GM19035 (cell line): ENCODE results near the gene FGF10.

Source experiments
- ATAC-seq: cut with Tn5 transposase; IDR thresholded peaks from one replicate; pipeline ENCODE4 v1.9.1; 2021; ENCODE audit not compliant: unreplicated experiment

FGF10 gene

DNA sequence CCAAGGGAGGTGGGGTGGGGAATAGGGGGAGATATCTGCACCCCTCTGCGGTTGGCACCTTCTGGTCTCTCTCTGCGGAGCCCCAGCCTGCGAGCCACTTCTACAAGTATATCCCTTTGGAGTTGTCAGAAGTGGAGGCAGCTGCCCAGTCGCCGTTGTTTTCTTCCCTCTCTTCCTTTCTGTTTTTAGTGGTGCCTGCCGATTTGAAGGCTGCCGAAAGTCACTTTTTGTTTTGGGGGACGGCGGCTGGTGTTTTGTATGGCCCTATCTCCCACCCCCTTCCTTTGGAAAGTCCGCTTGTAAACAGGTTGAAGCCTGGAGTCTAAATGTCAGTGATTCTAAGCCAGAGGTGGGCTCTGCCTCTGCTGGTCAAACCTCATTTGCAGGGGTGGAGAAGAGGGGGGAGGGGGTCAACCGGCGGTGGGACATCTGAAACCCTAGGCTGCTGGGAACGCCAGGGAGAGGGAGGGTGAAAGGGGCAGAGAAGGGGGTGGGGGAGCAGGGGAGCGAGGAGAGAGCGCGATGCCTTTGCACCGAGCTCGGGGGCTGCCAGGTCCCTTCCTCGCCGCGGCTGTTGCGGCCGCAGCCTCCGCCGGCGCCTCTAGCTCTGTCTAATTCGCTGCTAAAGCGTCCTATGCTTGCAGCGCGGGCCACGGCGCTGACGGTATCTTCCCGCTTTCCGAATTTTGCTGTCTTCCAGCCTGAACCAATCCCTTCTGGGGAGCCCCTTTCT is at the start of gene FGF10:
TSS of gene FGF10 (minus strand) at position 331 of the 733 bp plus-strand sequence. CDS start 738 bp downstream, outside the sequence.
- no peak for ATAC-seq

DNA sequence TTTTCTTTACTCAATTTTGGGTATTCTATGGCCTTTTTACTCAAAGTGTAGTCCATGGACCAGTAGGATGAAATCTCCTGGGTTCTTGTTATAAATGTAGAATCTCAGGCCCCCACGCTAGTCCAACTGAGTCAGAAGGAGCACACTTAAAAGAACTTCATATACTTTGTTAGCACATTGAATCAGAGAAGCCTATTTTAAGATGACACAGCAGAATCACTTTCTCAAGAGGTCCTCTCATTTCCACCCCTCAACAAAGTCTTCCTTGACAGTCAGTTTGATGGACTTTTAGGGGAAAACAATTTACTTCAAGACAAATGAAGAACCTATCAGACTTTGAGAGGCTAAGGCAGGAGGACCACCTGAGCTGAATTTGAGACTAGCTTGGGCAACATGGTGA is 37.7 kb upstream of the FGF10 start:
- ATAC-seq: no peak

DNA sequence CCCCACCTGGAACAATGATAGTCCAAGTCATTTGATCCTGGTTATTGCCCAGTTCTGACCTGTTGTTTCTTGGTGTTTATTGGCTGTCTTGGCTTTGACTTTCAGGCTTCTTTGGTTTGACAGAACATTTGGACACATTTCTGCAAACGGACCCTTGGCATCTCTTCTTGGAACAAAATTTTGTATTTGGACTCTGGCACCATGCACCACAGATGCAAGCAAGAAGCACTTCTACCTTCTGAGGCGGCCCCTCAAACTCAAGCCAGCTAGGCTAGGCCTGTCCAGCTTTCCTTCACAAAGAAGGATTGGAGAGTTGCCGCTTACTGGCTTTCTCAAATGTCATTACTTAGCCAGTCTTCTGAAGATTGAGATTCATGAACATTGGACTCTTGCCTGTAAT is 23.1 kb upstream of the FGF10 start:
- no peak for ATAC-seq

DNA sequence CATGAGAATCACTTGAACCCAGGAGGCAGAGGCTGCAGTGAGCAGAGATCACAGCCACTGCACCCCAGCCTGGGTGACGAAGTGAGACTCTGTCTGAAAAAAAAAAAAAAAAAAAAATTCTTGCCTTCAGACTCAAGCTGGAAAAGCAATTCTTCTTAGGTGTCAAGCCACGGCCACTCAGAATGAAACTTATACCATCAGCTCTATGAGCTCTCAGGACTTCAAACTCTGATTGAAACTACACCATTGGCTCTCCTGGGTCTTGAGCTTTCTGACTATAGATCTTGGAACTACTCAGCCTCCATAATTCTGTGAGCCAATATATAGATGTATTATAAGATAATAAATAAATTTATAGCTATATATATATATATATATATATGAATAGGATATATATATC is 12.9 kb upstream of the FGF10 start:
- no peak for ATAC-seq

DNA sequence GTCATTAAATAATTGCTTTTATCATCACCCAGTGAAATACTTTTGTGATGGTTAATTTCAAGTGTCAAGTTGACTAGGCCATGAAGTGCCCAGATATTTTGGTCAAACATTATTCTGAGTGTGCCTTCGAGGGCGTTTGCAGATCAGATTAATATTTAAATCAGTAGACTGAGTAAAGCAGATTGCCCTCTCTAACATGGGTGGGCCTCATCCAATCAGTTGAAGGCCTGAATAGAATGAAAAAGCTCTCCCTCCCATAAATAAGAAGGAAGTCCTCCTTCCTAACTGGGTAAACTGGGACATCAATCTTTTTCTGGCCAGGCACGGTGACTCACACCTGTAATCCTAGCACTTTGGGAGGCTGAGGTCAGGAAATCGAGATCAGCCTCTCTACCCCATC is 12.4 kb upstream of the FGF10 start:
- no peak for ATAC-seq

DNA sequence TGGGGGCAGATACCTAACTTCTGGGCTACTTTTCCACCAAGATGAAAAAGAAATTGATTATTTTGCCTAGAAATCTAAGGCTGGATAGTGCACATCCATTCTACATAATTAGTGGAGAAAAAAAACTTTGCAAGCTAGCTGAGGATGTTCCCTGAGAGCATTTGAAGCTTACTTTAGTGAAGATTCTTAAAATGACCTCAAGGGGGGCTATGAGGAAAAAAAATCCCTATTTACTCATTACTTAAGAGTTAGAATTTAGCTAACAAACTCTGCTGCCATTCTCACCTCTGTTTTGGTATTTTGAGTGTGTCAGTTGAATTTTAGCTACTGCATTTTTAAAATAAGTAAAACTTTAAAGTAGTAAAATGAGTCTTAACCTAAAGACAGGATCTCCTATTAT is 9.2 kb upstream of the FGF10 start:
- no peak for ATAC-seq

DNA sequence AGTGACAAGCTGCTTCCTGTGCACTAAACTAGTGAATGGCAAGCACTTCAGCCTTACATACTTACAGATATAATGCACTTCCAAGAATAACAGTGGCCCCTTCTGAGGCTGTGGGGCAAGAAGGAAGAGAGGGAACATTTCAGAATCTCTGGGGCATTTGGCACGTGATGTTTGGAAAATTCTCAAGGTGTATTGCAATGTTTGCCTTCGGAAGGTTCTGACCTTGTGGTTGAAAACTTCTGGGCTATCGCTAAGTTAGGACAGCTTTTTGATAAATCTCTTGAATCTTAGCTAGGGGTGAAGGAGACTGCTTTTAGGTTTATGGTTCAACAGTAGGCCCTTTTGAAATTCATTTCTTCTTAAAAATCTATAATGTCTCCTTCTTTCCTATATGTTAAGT is 7.1 kb upstream of the FGF10 start:
- no peak for ATAC-seq

DNA sequence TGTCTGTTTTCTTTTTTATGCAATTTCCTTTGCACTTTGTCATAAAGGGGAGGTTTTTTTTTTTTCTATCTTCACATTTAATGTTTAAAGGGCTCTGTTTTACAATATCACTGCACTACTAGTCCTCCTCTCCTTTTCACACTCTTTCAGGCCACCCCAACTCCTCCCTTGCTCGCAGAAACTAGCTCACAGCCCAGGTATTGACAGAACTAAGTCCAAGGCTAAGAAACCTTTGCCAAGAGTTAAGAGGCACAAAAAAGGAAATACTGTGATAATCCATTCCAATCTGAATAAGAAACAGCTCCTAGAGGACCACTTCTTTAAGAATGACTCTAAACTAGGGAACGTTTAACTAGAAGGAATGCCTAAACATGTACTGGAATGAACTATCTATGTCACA is 1.1 kb upstream of the FGF10 start:
- no peak for ATAC-seq

DNA sequence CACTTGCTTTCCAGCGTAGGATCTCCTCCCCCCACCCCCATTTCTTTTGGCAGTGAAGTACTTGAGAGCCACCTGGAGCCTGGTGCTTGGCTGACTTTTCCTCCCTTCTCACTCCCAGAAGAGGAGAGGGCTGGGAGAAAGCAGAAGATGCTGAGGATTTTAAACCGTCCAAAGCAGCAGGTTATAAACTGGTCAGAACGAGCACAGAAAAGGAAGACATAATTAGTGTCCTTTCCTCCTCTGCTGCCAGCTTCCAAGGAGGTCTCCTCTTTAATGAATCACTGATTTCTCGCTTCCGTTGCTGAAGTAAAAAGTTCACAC is 563 bp upstream of the FGF10 start:
- ATAC-seq: no peak

DNA sequence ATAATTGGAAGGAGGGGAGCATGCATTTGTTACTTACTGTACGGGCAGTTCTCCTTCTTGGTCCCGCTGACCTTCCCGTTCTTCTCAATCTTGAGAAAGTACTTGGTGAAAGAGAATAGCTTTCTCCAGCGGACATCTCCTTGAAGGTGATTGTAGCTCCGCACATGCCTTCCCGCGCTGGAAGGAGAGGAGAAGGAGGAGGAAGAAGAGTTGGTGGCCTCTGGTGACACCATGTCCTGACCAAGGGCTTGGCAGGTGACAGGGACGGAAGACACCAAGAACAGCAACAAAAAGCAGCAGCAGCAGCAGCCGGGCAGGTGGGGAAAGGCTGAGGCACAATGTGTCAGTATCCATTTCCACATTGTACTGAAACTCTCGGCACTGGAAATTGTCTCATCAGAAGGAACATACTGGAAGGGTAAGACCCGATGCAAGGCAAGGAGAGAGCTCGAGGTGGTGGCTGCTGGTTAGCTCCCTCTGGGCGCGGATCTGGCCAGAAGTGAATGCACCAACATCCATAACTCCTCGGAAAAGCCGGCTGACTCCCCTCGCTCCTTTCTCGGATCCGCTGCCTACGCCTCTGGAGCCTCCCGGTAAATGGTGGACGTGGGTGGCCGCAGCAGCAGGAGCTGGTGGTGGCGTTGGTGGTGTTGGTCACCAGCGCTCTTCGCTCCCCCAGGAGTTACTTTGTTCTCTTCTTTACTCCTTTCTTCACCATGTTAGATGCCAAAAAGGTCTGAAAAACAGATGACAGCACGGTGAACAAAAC is 715 bp downstream of the FGF10 start:
- no peak for ATAC-seq

DNA sequence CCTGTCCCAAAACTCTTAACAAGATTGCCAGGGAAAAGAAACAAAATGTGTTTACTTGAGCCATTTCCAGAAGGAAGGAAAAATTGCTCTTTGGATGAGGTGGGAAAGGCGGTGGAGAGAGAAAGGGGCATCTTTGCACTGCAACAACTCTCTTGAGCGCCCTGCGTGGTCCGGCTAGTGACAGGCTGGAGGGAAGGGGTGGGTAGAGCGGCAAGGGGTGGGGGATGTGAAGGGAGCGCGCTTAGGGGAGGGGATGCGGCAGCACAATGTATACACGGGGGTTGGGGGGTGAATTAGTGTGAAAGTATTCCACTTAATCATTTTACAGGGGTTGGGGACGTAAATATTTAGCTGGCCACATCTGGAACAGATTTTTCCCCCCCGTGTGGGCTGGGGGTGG is 1.3 kb downstream of the FGF10 start:
- no peak for ATAC-seq

DNA sequence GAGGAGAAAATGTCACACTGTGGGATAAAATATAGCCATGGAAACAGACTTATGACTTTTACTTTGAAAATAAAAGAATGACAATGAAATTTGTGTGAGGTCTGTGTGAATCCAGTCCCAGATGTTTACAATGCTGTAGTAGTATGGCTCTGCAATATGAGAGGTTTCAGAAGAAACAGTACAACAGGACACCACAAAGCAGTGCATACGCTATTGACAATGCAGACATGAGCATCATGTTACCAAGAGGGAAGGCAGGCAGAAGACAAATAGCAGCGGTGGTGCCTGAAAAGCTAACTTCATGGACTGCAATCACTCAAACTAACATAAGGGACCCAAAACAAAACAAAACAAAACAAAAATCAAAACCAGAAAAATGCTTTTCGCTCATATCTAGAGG is 1.8 kb downstream of the FGF10 start:
- ATAC-seq: no peak

DNA sequence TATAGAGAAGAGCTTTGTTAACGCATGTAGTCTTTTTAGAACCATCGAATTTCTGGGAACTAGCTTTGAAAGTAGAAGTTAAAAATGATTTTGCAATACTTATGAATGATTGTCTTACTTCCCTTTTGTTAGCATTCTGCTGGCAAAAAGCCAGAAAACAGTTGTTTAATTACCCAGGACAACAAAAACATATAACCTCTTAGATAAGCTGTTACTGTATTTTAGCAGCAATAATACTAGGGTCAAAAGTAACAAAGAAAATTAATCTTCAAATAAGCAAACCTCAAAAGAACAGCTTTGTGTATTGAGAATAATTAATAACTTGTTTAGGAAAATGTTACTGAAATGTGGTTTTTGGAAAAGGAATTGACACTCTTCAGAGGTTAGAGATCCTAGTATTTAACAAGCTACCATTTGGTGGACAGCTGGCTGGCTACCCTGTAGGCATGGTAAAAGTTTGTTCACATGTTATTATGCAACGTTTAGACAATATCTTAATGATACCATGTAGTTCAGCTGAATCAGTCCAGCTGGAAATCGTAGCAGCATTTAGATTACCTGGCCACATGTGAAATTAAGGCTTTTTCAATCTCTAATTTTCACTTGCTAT is 3.8 kb downstream of the FGF10 start:
- no peak for ATAC-seq

DNA sequence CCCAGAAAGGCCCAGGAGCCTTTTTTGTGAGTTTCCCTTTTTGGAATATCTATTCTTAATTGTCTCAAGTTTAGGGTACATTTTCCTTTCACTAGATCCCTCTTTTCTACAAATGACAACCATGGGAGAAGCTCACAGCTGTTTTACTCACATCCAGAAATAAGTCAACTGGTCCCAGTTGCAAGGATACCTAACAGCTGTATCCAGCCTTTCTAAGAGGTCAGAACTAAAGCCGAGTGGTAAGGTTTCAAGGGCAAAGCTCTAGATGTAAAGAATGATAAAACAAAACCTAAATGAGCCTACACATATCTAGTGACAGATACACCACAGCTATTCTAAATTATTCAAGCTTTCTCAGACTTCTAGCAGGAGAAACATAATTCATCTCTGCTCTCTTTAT is 4.4 kb downstream of the FGF10 start:
- no peak for ATAC-seq

DNA sequence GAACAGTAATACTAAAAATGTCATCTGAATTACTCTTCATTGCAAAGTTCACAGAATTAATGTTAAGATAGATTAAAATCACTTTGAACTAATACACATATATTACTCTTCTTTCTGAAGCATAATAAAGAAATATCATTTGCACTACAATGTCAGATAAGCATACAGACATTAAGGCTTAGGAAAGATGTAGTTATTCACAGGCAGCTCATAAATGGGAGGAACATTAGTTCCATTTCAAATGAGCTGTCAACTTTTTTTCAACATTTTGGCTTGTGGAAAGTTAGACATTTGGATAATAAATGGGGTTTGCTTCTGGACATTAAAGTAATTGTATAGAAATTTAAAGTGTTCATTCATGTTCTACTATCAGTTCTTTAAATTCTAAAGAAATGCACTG is 6.3 kb downstream of the FGF10 start:
- ATAC-seq: no peak

DNA sequence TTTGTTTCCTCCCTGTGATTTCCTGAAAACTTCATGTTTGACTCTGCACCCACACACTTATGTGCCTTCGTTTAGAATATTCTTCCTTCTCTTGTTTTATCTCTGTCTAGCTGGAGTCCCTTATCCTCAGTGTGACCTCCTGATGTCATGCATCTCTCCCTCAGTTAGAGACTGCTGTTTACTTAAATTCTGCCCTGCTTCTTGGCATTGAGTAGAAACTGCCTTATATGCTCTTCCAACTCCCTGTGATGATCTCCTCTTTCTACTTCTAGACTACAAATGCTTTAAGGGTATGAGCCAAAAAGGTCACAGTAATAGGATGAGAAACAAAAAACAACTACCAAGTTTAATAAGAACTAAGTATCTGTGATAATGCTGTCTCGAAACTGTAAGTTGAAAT is 12.2 kb downstream of the FGF10 start:
- ATAC-seq: no peak

DNA sequence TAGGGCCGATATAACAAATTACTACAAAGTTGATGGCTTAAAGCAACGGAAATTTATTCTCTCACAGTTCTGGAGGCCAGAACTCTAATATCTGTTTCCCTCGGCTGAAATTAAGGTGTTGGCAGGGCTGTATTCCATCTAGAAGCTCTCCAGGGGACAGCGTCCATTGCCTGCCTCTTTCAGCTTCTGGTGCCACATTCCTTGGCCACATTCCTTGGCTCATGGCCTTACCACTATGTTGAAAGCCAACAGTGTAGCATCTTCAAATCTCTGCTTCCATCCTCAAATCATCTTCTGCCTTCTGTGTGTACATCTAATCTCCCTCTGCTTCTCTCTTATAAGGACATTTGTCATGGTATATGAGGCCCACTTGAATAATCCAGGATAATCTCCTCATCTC is 17.2 kb downstream of the FGF10 start:
- ATAC-seq: no peak

DNA sequence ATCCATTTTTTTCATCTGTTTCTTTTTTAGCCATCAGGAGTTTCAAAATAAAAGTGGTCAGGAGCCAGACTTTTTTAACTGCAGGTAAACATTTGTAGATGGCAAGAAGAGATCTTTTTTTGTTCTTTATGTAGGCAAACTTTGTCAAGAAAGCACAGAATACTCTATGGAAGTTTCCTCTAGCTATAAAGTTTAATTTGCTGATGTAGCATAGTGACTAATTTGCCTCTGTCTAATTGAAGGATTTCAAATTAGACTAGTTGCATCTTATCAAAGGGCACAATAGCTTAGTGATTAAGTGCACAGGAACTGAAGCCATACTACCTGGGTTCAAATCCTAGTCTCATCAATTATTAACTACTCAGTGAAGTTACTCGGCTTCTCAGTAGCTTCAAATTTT is 22.0 kb downstream of the FGF10 start:
- ATAC-seq: no peak

DNA sequence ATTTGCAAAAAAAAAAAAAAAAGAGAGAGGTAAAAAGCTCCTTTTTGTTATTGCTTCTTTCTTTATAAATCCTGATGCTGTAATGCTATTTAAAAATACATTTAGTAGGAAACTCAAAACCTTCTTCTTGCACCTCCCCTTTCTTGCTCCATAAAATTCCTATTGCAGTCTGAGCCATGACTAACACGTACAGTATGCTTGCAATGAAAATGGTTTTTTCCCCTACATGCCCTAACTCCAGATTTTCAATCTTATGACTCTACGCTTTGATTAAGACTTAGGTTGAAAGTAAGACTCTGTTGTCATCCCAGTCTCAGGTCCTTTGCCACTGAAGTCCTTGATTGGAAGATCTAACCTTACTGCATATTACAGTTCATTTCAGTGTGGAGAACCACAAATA is 23.9 kb downstream of the FGF10 start:
- ATAC-seq: no peak

DNA sequence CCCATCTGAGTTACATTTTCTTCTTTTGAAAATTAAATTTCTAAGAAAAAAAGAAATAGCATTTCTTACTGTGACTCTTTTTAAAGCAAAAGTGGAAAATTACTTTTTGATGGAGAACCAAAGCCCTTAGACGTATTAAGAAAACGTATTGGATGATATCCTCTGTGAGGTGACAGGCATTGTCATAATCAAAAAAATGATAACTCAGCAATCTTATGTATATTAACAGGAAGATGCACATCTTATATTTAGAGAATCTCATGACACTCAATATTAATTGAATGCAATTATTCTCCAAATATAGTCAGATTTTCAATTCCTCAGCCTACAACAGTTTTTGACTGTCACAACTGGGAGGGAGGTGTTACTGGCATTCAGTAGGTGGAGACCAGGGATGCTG is 25.1 kb downstream of the FGF10 start:
- no peak for ATAC-seq

DNA sequence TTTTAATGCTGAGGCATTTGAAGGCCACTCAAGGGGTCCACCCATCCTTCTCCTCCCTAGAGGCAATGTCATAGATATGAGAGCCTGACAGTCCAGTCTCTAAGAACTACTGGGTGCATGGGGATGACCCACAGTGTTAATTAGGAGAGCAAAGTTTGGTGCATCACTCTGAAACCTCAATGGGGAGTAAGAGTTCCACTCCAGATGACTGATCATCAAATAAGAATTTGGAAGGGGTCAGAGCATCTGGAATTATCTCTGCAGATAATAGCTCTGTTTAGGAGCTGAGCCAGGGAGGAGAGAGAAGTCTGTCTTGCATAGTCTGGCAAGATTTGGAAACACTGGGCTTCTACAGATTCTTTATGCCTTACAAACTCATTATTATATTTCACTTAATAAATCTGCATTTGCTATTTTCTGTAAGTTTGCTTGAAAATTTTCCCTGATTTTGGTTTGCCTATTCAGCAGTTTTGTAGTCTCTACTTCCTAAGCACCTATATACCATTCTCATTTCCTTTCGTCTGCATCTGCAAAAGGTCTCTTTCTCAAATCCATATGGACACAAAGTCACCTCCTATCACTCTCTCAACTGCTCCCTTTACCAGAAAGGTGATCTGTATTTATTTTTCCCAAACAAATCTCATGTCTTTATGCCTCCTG is 27.7 kb downstream of the FGF10 start:
- no peak for ATAC-seq

DNA sequence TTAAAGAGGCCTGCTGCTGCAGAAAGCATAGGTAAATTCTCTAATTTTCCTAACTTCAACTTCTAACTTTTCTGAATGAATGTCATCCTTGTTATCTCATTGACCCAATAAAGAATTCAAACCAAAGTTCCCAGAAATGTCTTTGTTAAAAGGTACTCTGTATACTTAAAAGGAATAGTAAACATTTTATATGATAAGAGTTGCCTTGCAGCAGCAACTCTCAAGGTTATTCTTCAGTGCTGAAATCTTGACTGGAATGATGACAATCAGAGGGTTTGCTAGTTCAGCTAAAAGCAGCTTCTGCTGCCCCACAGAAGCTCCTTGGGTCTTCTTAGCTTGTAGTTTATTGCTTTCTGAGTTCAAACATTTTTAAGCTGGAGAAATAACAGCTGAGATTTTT is 28.3 kb downstream of the FGF10 start:
- no peak for ATAC-seq
